Mucosa of descending colon (tissue), 3 donors: ENCODE results near the gene F2. TPM values are rescaled to one million over a fixed set of nuclear protein-coding genes. Genes with fewer than 3 reads are reported as not detected.

Experiments
- ATAC-seq: fragments of 200-7000 bp; cut with Tn5 transposase; one replicate; pipeline ENCODE4 v1.9.1; 2020; ENCODE audit warnings: mild to moderate bottlenecking, moderate library complexity
- DNase-seq, 3 donors: peaks; one replicate each; pipeline ENCODE4 v3.0.0-alpha.2; 2020
- H3K36me3 ChIP-seq: fragments of 200-600 bp; one replicate; pipeline ENCODE4 v1.8.0; 2021; ENCODE audit warnings: low read depth, mild to moderate bottlenecking
- H3K4me1 ChIP-seq: fragments of 200-600 bp; one replicate; pipeline ENCODE4 v1.8.0; 2021; ENCODE audit warnings: low read depth, mild to moderate bottlenecking
- H3K4me3 ChIP-seq: fragments of 200-600 bp; one replicate; pipeline ENCODE4 v1.8.0; 2021; ENCODE audit warnings: mild to moderate bottlenecking
- H3K9me3 ChIP-seq: fragments of 200-600 bp; one replicate; pipeline ENCODE4 v1.8.0; 2021; ENCODE audit warnings: mild to moderate bottlenecking
- CTCF ChIP-seq: fragments of 200-600 bp; IDR thresholded peaks from one replicate; pipeline ENCODE4 v1.8.0; 2022; ENCODE audit warnings: antibody characterized with exemption, mild to moderate bottlenecking
- intact Hi-C, 2 donors: fragments of 100-400 bp; cut with DNase I in 1 of 2; cut with micrococcal nuclease in 1 of 2; formaldehyde crosslinking; loops; one replicate each; pipeline versions ENCODE4 v1.11.0 to v1.11.1; 2022; cut with DNase I, micrococcal nuclease
- total RNA-seq, 3 donors: library from RNA; stranded (reverse); fragmentation: NEBNext Ultra II Directional in 2 of 3; extraction: Animal tissue kit (Norgen Biotek cat#: 25700) in 2 of 3; gene quantifications; one replicate each; pipeline versions ENCODE4 v1.2.1 to v1.2.4, GENCODE V29; 2021 to 2023
- donor health status: DM: no; HTN: no; CAD: no; lungs with moderate emphysema.
- donor health status: DM: no; HTN: no; CAD: no.
- donor health status: DM: no; HTN: yes; CAD: no.

Gene F2
- total RNA-seq, 3 donors from 2014 or later: 0.19 TPM; not detected in 2

GRCh38 chr11:46741600-46742484 is 22.8 kb downstream of the F2 start:
- no peak for DNase-seq
- no peaks in the 10 kb centered on the region for H3K9me3 ChIP-seq
- intact Hi-C loops: no loop called here
- ATAC-seq: no peak
- no peaks in the 10 kb centered on the region for H3K4me1 ChIP-seq
- no peak overlapping the region for H3K4me3 ChIP-seq
- peaks cover 6% of the 10 kb centered on the region for H3K36me3 ChIP-seq
- TF ChIP-seq CTCF: no peak

- no peak for TF ChIP-seq CTCF
- Histone ChIP-seq H3K9me3 (no peaks in the 10 kb centered on the region), H3K4me1 (no peaks in the 10 kb centered on the region), H3K36me3 (peaks cover 6% of the 10 kb centered on the region), H3K4me3 (no peak overlapping the region)
- intact Hi-C loops: no loop called here
- DNase-seq (no peak), ATAC-seq (no peak)
These were observed 24.0 kb downstream of the F2 start for GRCh38 chr11:46743043-46743442.

GRCh38 chr11:46743693-46744339 is 24.8 kb downstream of the F2 start:
- Histone ChIP-seq H3K4me1 (no peaks in the 10 kb centered on the region), H3K9me3 (no peaks in the 10 kb centered on the region), H3K4me3 (no peak overlapping the region), H3K36me3 (peaks cover 6% of the 10 kb centered on the region)
- DNase-seq (no peak), ATAC-seq (no peak)
- intact Hi-C loops: no loop called here
- TF ChIP-seq CTCF: no peak

GRCh38 chr11:46745328-46745727 is 26.3 kb downstream of the F2 start:
- DNase-seq (no peak), ATAC-seq (no peak)
- no peak for TF ChIP-seq CTCF
- Histone ChIP-seq H3K36me3 (peaks cover 11% of the 10 kb centered on the region), H3K4me3 (no peak overlapping the region), H3K9me3 (no peaks in the 10 kb centered on the region), H3K4me1 (no peaks in the 10 kb centered on the region)
- intact Hi-C loops: no loop called here

GRCh38 chr11:46745995-46746394 is 27.0 kb downstream of the F2 start:
- H3K4me1 ChIP-seq: no peaks in the 10 kb centered on the region
- H3K4me3 ChIP-seq: no peak overlapping the region
- DNase-seq (no peak), ATAC-seq (no peak)
- TF ChIP-seq CTCF: no peak
- peaks cover 11% of the 10 kb centered on the region for H3K36me3 ChIP-seq
- no peaks in the 10 kb centered on the region for H3K9me3 ChIP-seq
- intact Hi-C loops: no loop called here
